ENCODE measurements around the gene CENPB.

The CENPB gene

GRCh38 chr20:3811467-3812258, 25.1 kb upstream of the CENPB start:
- H3K9ac ChIP-seq (ENCODE audit: low read depth in 1 of 2, low read length in 2 of 2), result peak overlapping the region; percentile 40 to 53
- H3K27ac ChIP-seq (ENCODE audit: low read depth in 2 of 2, low read length in 2 of 2), result peak overlapping the region; percentile 88 to 89
- H3K4me3 ChIP-seq (ENCODE audit: low read length in 2 of 2), result peak overlapping the region; percentile 54 to 72
- no peaks in the 10 kb centered on the region for H3K36me3 ChIP-seq (ENCODE audit: control insufficient read depth in 2 of 2, insufficient read depth in 2 of 2, low read length in 2 of 2)
- no peaks in the 10 kb centered on the region for H3K27me3 ChIP-seq (ENCODE audit: control insufficient read depth in 2 of 2, insufficient read depth in 2 of 2, low read length in 2 of 2)
- no peaks in the 10 kb centered on the region for H3K9me3 ChIP-seq (ENCODE audit: control insufficient read depth in 2 of 2, low read length in 2 of 2)
- peaks cover 49 to 55% of the 10 kb centered on the region in 2 donors for H3K4me1 ChIP-seq (ENCODE audit: control insufficient read depth in 2 of 2, insufficient read depth in 2 of 2, low read length in 2 of 2)

GRCh38 chr20:3808544-3808943, 22.0 kb upstream of the CENPB start:
- peaks cover 8 to 12% of the 10 kb centered on the region in 2 donors for H3K36me3 ChIP-seq (ENCODE audit: control insufficient read depth in 2 of 2, insufficient read depth in 2 of 2, low read length in 2 of 2)
- H3K9ac ChIP-seq (ENCODE audit: low read depth in 1 of 2, low read length in 2 of 2), result peak overlapping the region in 1 of 2 donors; percentile 67
- H3K4me3 ChIP-seq (ENCODE audit: low read length in 2 of 2), result peak overlapping the region in 1 of 2 donors; percentile 21
- no peaks in the 10 kb centered on the region for H3K27me3 ChIP-seq (ENCODE audit: control insufficient read depth in 2 of 2, insufficient read depth in 2 of 2, low read length in 2 of 2)
- H3K27ac ChIP-seq (ENCODE audit: low read depth in 2 of 2, low read length in 2 of 2), result peak overlapping the region; percentile 97
- H3K9me3 ChIP-seq (ENCODE audit: control insufficient read depth in 2 of 2, low read length in 2 of 2), result no peaks in the 10 kb centered on the region
- peaks cover 50 to 62% of the 10 kb centered on the region in 2 donors for H3K4me1 ChIP-seq (ENCODE audit: control insufficient read depth in 2 of 2, insufficient read depth in 2 of 2, low read length in 2 of 2)

- peaks cover 27 to 31% of the 10 kb centered on the region in 2 donors for H3K36me3 ChIP-seq (ENCODE audit: control insufficient read depth in 2 of 2, insufficient read depth in 2 of 2, low read length in 2 of 2)
- H3K27me3 ChIP-seq (ENCODE audit: control insufficient read depth in 2 of 2, insufficient read depth in 2 of 2, low read length in 2 of 2), result no peaks in the 10 kb centered on the region
- H3K4me3 ChIP-seq (ENCODE audit: low read length in 2 of 2), result no peak overlapping the region
- H3K9ac ChIP-seq (ENCODE audit: low read depth in 1 of 2, low read length in 2 of 2), result no peak overlapping the region
- H3K9me3 ChIP-seq (ENCODE audit: control insufficient read depth in 2 of 2, low read length in 2 of 2), result no peaks in the 10 kb centered on the region
- no peak overlapping the region for H3K27ac ChIP-seq (ENCODE audit: low read depth in 2 of 2, low read length in 2 of 2)
- H3K4me1 ChIP-seq (ENCODE audit: control insufficient read depth in 2 of 2, insufficient read depth in 2 of 2, low read length in 2 of 2), result peaks cover 34 to 41% of the 10 kb centered on the region in 2 donors
Observed at GRCh38 chr20:3804781-3805180, 18.2 kb upstream of the CENPB start.

- Histone ChIP-seq H3K4me1 (ENCODE audit: control insufficient read depth in 2 of 2, insufficient read depth in 2 of 2, low read length in 2 of 2) (peaks cover 39 to 45% of the 10 kb centered on the region in 2 donors), H3K4me3 (ENCODE audit: low read length in 2 of 2) (no peak overlapping the region), H3K27me3 (ENCODE audit: control insufficient read depth in 2 of 2, insufficient read depth in 2 of 2, low read length in 2 of 2) (no peaks in the 10 kb centered on the region), H3K27ac (ENCODE audit: low read depth in 2 of 2, low read length in 2 of 2) (no peak overlapping the region), H3K9me3 (ENCODE audit: control insufficient read depth in 2 of 2, low read length in 2 of 2) (no peaks in the 10 kb centered on the region), H3K9ac (ENCODE audit: low read depth in 1 of 2, low read length in 2 of 2) (no peak overlapping the region), H3K36me3 (ENCODE audit: control insufficient read depth in 2 of 2, insufficient read depth in 2 of 2, low read length in 2 of 2) (peaks cover 27 to 31% of the 10 kb centered on the region in 2 donors)
Observed at GRCh38 chr20:3804254-3804751, 17.8 kb upstream of the CENPB start.

- Histone ChIP-seq H3K4me3 (ENCODE audit: low read length in 2 of 2) (no peak overlapping the region), H3K9me3 (ENCODE audit: control insufficient read depth in 2 of 2, low read length in 2 of 2) (no peaks in the 10 kb centered on the region), H3K9ac (ENCODE audit: low read depth in 1 of 2, low read length in 2 of 2) (no peak overlapping the region), H3K4me1 (ENCODE audit: control insufficient read depth in 2 of 2, insufficient read depth in 2 of 2, low read length in 2 of 2) (peaks cover 43 to 49% of the 10 kb centered on the region in 2 donors), H3K27ac (ENCODE audit: low read depth in 2 of 2, low read length in 2 of 2) (no peak overlapping the region), H3K27me3 (ENCODE audit: control insufficient read depth in 2 of 2, insufficient read depth in 2 of 2, low read length in 2 of 2) (no peaks in the 10 kb centered on the region), H3K36me3 (ENCODE audit: control insufficient read depth in 2 of 2, insufficient read depth in 2 of 2, low read length in 2 of 2) (peaks cover 27 to 31% of the 10 kb centered on the region in 2 donors)
Observed at GRCh38 chr20:3803854-3804253, 17.3 kb upstream of the CENPB start.

GRCh38 chr20:3803289-3803688, 16.7 kb upstream of the CENPB start:
- Histone ChIP-seq H3K9me3 (ENCODE audit: control insufficient read depth in 2 of 2, low read length in 2 of 2) (no peaks in the 10 kb centered on the region), H3K9ac (ENCODE audit: low read depth in 1 of 2, low read length in 2 of 2) (no peak overlapping the region), H3K4me3 (ENCODE audit: low read length in 2 of 2) (no peak overlapping the region), H3K27me3 (ENCODE audit: control insufficient read depth in 2 of 2, insufficient read depth in 2 of 2, low read length in 2 of 2) (no peaks in the 10 kb centered on the region), H3K4me1 (ENCODE audit: control insufficient read depth in 2 of 2, insufficient read depth in 2 of 2, low read length in 2 of 2) (peaks cover 45 to 51% of the 10 kb centered on the region in 2 donors), H3K27ac (ENCODE audit: low read depth in 2 of 2, low read length in 2 of 2) (no peak overlapping the region), H3K36me3 (ENCODE audit: control insufficient read depth in 2 of 2, insufficient read depth in 2 of 2, low read length in 2 of 2) (peaks cover 27 to 31% of the 10 kb centered on the region in 2 donors)

GRCh38 chr20:3802524-3803239, 16.1 kb upstream of the CENPB start:
- Histone ChIP-seq H3K4me1 (ENCODE audit: control insufficient read depth in 2 of 2, insufficient read depth in 2 of 2, low read length in 2 of 2) (peaks cover 43 to 49% of the 10 kb centered on the region in 2 donors), H3K27me3 (ENCODE audit: control insufficient read depth in 2 of 2, insufficient read depth in 2 of 2, low read length in 2 of 2) (no peaks in the 10 kb centered on the region), H3K36me3 (ENCODE audit: control insufficient read depth in 2 of 2, insufficient read depth in 2 of 2, low read length in 2 of 2) (peaks cover 27 to 31% of the 10 kb centered on the region in 2 donors), H3K9me3 (ENCODE audit: control insufficient read depth in 2 of 2, low read length in 2 of 2) (no peaks in the 10 kb centered on the region), H3K27ac (ENCODE audit: low read depth in 2 of 2, low read length in 2 of 2) (no peak overlapping the region), H3K9ac (ENCODE audit: low read depth in 1 of 2, low read length in 2 of 2) (no peak overlapping the region), H3K4me3 (ENCODE audit: low read length in 2 of 2) (no peak overlapping the region)

GRCh38 chr20:3801846-3802245, 15.3 kb upstream of the CENPB start:
- Histone ChIP-seq H3K9me3 (ENCODE audit: control insufficient read depth in 2 of 2, low read length in 2 of 2) (no peaks in the 10 kb centered on the region), H3K27me3 (ENCODE audit: control insufficient read depth in 2 of 2, insufficient read depth in 2 of 2, low read length in 2 of 2) (no peaks in the 10 kb centered on the region), H3K9ac (ENCODE audit: low read depth in 1 of 2, low read length in 2 of 2) (no peak overlapping the region), H3K36me3 (ENCODE audit: control insufficient read depth in 2 of 2, insufficient read depth in 2 of 2, low read length in 2 of 2) (peaks cover 27 to 31% of the 10 kb centered on the region in 2 donors), H3K4me3 (ENCODE audit: low read length in 2 of 2) (no peak overlapping the region), H3K27ac (ENCODE audit: low read depth in 2 of 2, low read length in 2 of 2) (no peak overlapping the region), H3K4me1 (ENCODE audit: control insufficient read depth in 2 of 2, insufficient read depth in 2 of 2, low read length in 2 of 2) (peaks cover 43 to 48% of the 10 kb centered on the region in 2 donors)

GRCh38 chr20:3801299-3801698, 14.8 kb upstream of the CENPB start:
- Histone ChIP-seq H3K27me3 (ENCODE audit: control insufficient read depth in 2 of 2, insufficient read depth in 2 of 2, low read length in 2 of 2) (no peaks in the 10 kb centered on the region), H3K36me3 (ENCODE audit: control insufficient read depth in 2 of 2, insufficient read depth in 2 of 2, low read length in 2 of 2) (peaks cover 27 to 31% of the 10 kb centered on the region in 2 donors), H3K4me1 (ENCODE audit: control insufficient read depth in 2 of 2, insufficient read depth in 2 of 2, low read length in 2 of 2) (peaks cover 46 to 49% of the 10 kb centered on the region in 2 donors), H3K4me3 (ENCODE audit: low read length in 2 of 2) (no peak overlapping the region), H3K9me3 (ENCODE audit: control insufficient read depth in 2 of 2, low read length in 2 of 2) (no peaks in the 10 kb centered on the region), H3K9ac (ENCODE audit: low read depth in 1 of 2, low read length in 2 of 2) (no peak overlapping the region), H3K27ac (ENCODE audit: low read depth in 2 of 2, low read length in 2 of 2) (no peak overlapping the region)

GRCh38 chr20:3800878-3801260, 14.3 kb upstream of the CENPB start:
- Histone ChIP-seq H3K9ac (ENCODE audit: low read depth in 1 of 2, low read length in 2 of 2) (no peak overlapping the region), H3K27ac (ENCODE audit: low read depth in 2 of 2, low read length in 2 of 2) (peak overlapping the region in 1 of 2 donors; percentile 62), H3K4me1 (ENCODE audit: control insufficient read depth in 2 of 2, insufficient read depth in 2 of 2, low read length in 2 of 2) (peaks cover 43 to 45% of the 10 kb centered on the region in 2 donors), H3K36me3 (ENCODE audit: control insufficient read depth in 2 of 2, insufficient read depth in 2 of 2, low read length in 2 of 2) (peaks cover 27 to 31% of the 10 kb centered on the region in 2 donors), H3K9me3 (ENCODE audit: control insufficient read depth in 2 of 2, low read length in 2 of 2) (no peaks in the 10 kb centered on the region), H3K27me3 (ENCODE audit: control insufficient read depth in 2 of 2, insufficient read depth in 2 of 2, low read length in 2 of 2) (no peaks in the 10 kb centered on the region), H3K4me3 (ENCODE audit: low read length in 2 of 2) (no peak overlapping the region)
